Fibroblast of lung (primary cell): ENCODE results near the gene CALHM6. TPM values are rescaled to one million over a fixed set of nuclear protein-coding genes. Genes with fewer than 3 reads are reported as not detected.
A peak's percentile ranks its signal among the peaks of the same experiment; 100 is the strongest.

ENCODE experiments used
- DNase-seq, 2 donors: peaks; one replicate each; pipeline versions ENCODE4 v3.0.0 to v3.0.0-alpha.2; 2010; ENCODE audit warnings: low read depth in 2 of 2
- H2AFZ ChIP-seq: 2 replicates; pipeline ENCODE4 v1.5.1; 2012; ENCODE audit warnings: low read length, control low read depth, inconsistent platforms
- H3K27ac ChIP-seq: 2 replicates; pipeline ENCODE4 v1.5.1; 2011; ENCODE audit warnings: low read length, control low read depth; ENCODE audit not compliant: insufficient read depth
- H3K27me3 ChIP-seq: 2 replicates; pipeline ENCODE4 v1.5.1; 2011; ENCODE audit warnings: mild to moderate bottlenecking, low read length; ENCODE audit not compliant: control insufficient read depth, insufficient read depth
- H3K36me3 ChIP-seq: 2 replicates; pipeline ENCODE4 v1.5.1; 2011; ENCODE audit warnings: low read length; ENCODE audit not compliant: control insufficient read depth, insufficient read depth
- H3K4me1 ChIP-seq: 2 replicates; pipeline ENCODE4 v1.5.1; 2011; ENCODE audit warnings: low read length; ENCODE audit not compliant: control insufficient read depth, insufficient read depth; ENCODE audit errors: extremely low read depth
- H3K4me2 ChIP-seq: 2 replicates; pipeline ENCODE4 v1.5.1; 2011; ENCODE audit warnings: low read length, control low read depth; ENCODE audit not compliant: insufficient read depth; ENCODE audit errors: extremely low read depth
- H3K4me3 ChIP-seq, 4 experiments: fragments of 200-600 bp in 1 of 4; sonication (generic) in 1 of 4; replicated peaks in 1 of 4; 2 replicates each; pipeline ENCODE4 v1.5.1; 2011 to 2016; ENCODE audit warnings: low read length in 4 of 4, low read depth in 3 of 4, mild to moderate bottlenecking in 3 of 4, control low read depth in 2 of 4, inconsistent platforms in 1 of 4, mixed read lengths in 1 of 4; ENCODE audit not compliant: insufficient read depth in 1 of 4; ENCODE audit errors: control extremely low read depth in 1 of 4
- H3K79me2 ChIP-seq: 2 replicates; pipeline ENCODE4 v1.5.1; 2012; ENCODE audit warnings: mild to moderate bottlenecking, low read length, inconsistent platforms; ENCODE audit not compliant: control insufficient read depth, insufficient read depth
- H3K9ac ChIP-seq: 2 replicates; pipeline ENCODE4 v1.5.1; 2011; ENCODE audit warnings: mild to moderate bottlenecking, low read length, control low read depth; ENCODE audit not compliant: insufficient read depth
- H3K9me3 ChIP-seq: 2 replicates; pipeline ENCODE4 v1.5.1; 2012; ENCODE audit warnings: low read depth, low read length; ENCODE audit not compliant: control insufficient read depth, insufficient read depth
- H4K20me1 ChIP-seq: 2 replicates; pipeline ENCODE4 v1.5.1; 2011; ENCODE audit warnings: low read length; ENCODE audit not compliant: control insufficient read depth, insufficient read depth; ENCODE audit errors: extremely low read depth
- CTCF ChIP-seq, 2 donors: IDR thresholded peaks in 1 of 2; conservative IDR thresholded peaks in 1 of 2; 1 replicate in 1 of 2; 2 replicates in 1 of 2; pipeline ENCODE4 v1.5.1; 2011 to 2012; ENCODE audit warnings: low read length in 2 of 2, control low read depth in 1 of 2, inconsistent platforms in 1 of 2, low read depth in 1 of 2, mild to moderate bottlenecking in 1 of 2
- EZH2 ChIP-seq: IDR thresholded peaks from 2 replicates; pipeline ENCODE4 v1.5.1; 2012; ENCODE audit warnings: low read length, control low read depth, mild to moderate bottlenecking; ENCODE audit errors: missing control alignments
- polyA plus RNA-seq, 2 donors: library from polyadenylated mRNA; depleted of rRNA in 1 of 2; stranded (reverse) in 1 of 2; unstranded in 1 of 2; fragments of >200 nt; gene quantifications; 2 replicates each; pipeline ENCODE4 v1.2.1, GENCODE V29; 2011 to 2012; ENCODE audit warnings: missing spikeins in 1 of 2
- total RNA-seq: library from RNA; depleted of rRNA; stranded (reverse); fragments of >200 nt; gene quantifications from 2 replicates; pipeline ENCODE4 v1.2.1, GENCODE V29; 2014

CALHM6 gene
- total and polyA plus RNA-seq, 2 donors (not counting 1 experiment from before 2014, with no cell fraction given), result 0.33 to 1.3 TPM

GRCh38 chr6:116445102-116445501, 16.1 kb upstream of the CALHM6 start:
- Histone ChIP-seq H3K9ac (no peak overlapping the region), H3K4me3 (no peak overlapping the region), H3K79me2 (no peaks in the 10 kb centered on the region), H3K27me3 (no peaks in the 10 kb centered on the region), H3K4me1 (peaks cover 10% of the 10 kb centered on the region), H3K36me3 (no peaks in the 10 kb centered on the region), H2AFZ (no peak overlapping the region), H3K4me2 (no peak overlapping the region), H3K9me3 (no peaks in the 10 kb centered on the region), H4K20me1 (no peaks in the 10 kb centered on the region), H3K27ac (no peak overlapping the region)
- no peak for DNase-seq
- TF ChIP-seq CTCF (conservative IDR thresholded peaks at IDR 0.05 in 1 of 2, IDR thresholded peaks at IDR 0.05 in 1 of 2; ENCODE audit: low read depth in 1 of 2, low read length in 2 of 2), result no peak
- no peak for TF ChIP-seq EZH2

- H3K27ac ChIP-seq, result no peak overlapping the region
- no peaks in the 10 kb centered on the region for H4K20me1 ChIP-seq
- TF ChIP-seq EZH2 (no peak), CTCF (conservative IDR thresholded peaks at IDR 0.05 in 1 of 2, IDR thresholded peaks at IDR 0.05 in 1 of 2; ENCODE audit: low read depth in 1 of 2, low read length in 2 of 2) (no peak)
- H3K4me1 ChIP-seq, result peaks cover 10% of the 10 kb centered on the region
- peak in 1 of 2 donors; percentile 56 for DNase-seq
- no peak overlapping the region for H3K4me3 ChIP-seq
- no peaks in the 10 kb centered on the region for H3K36me3 ChIP-seq
- no peak overlapping the region for H3K4me2 ChIP-seq
- no peaks in the 10 kb centered on the region for H3K9me3 ChIP-seq
- no peaks in the 10 kb centered on the region for H3K27me3 ChIP-seq
- H3K79me2 ChIP-seq, result no peaks in the 10 kb centered on the region
- no peak overlapping the region for H3K9ac ChIP-seq
- no peak overlapping the region for H2AFZ ChIP-seq
Measured at GRCh38 chr6:116446399-116446798, 14.8 kb upstream of the CALHM6 start.

- H3K27ac ChIP-seq, result peak overlapping the region; percentile 44
- no peak overlapping the region for H3K9ac ChIP-seq
- peak overlapping the region in 1 of 4 experiments; percentile 17 for H3K4me3 ChIP-seq
- no peak for DNase-seq
- H3K4me2 ChIP-seq, result peak overlapping the region; percentile 77
- H3K4me1 ChIP-seq, result peaks cover 10% of the 10 kb centered on the region
- H2AFZ ChIP-seq, result no peak overlapping the region
- H4K20me1 ChIP-seq, result no peaks in the 10 kb centered on the region
- no peaks in the 10 kb centered on the region for H3K79me2 ChIP-seq
- no peak for TF ChIP-seq EZH2
- TF ChIP-seq CTCF (conservative IDR thresholded peaks at IDR 0.05 in 1 of 2, IDR thresholded peaks at IDR 0.05 in 1 of 2; ENCODE audit: low read depth in 1 of 2, low read length in 2 of 2), result no peak
- no peaks in the 10 kb centered on the region for H3K27me3 ChIP-seq
- no peaks in the 10 kb centered on the region for H3K36me3 ChIP-seq
- H3K9me3 ChIP-seq, result no peaks in the 10 kb centered on the region
Measured at GRCh38 chr6:116447052-116447451, 14.1 kb upstream of the CALHM6 start.
